Adrenal gland (tissue), 12 donors: ENCODE data around the gene PTH. TPM values are rescaled to one million over a fixed set of nuclear protein-coding genes. Genes with fewer than 3 reads are reported as not detected.

Experiments
- DNase-seq, 7 donors: peaks; one replicate each; pipeline ENCODE4 v3.0.0-alpha.2; 2019 to 2020
- H3K27ac ChIP-seq, 5 donors: fragments of 200-600 bp; sonication (generic) in 4 of 5; 1 replicate in 3 of 5; 2 replicates in 2 of 5; pipeline versions ENCODE4 v1.5.1 to v1.8.0; 2016 to 2020; ENCODE audit warnings: mild to moderate bottlenecking in 1 of 5
- H3K27me3 ChIP-seq: fragments of 200-600 bp; 2 replicates; pipeline ENCODE4 v1.8.0; 2021
- H3K36me3 ChIP-seq, 2 donors: fragments of 200-600 bp; replicated peaks in 1 of 2; 1 replicate in 1 of 2; 2 replicates in 1 of 2; pipeline versions ENCODE4 v1.5.1 to v1.8.0; 2018 to 2022
- H3K4me1 ChIP-seq, 2 donors: fragments of 200-600 bp; replicated peaks in 1 of 2; 1 replicate in 1 of 2; 2 replicates in 1 of 2; pipeline versions ENCODE4 v1.5.1 to v1.8.0; 2018 to 2021
- H3K4me3 ChIP-seq, 4 donors: fragments of 200-600 bp; sonication (generic) in 3 of 4; one replicate each; pipeline ENCODE4 v1.5.1; 2016 to 2018
- H3K9me3 ChIP-seq, 3 donors: fragments of 200-600 bp; sonication (generic) in 1 of 3; replicated peaks in 1 of 3; 1 replicate in 2 of 3; 2 replicates in 1 of 3; pipeline versions ENCODE4 v1.5.1 to v1.8.0; 2016 to 2021
- CTCF ChIP-seq, 6 experiments: fragments of 450-650 bp in 4 of 6; fragments of 200-600 bp in 2 of 6; sonication (generic) in 1 of 6; IDR thresholded peaks; 1 replicate in 5 of 6; 2 replicates in 1 of 6; pipeline versions ENCODE4 v1.5.1 to v1.8.0; 2016 to 2021; ENCODE audit warnings: antibody characterized with exemption in 6 of 6, mild to moderate bottlenecking in 2 of 6, moderate library complexity in 1 of 6
- POLR2A ChIP-seq, 2 donors: fragments of 450-650 bp; IDR thresholded peaks; one replicate each; pipeline ENCODE4 v1.6.1; 2017; ENCODE audit warnings: antibody characterized with exemption in 2 of 2, mild to moderate bottlenecking in 2 of 2, moderate library complexity in 1 of 2
- WGBS, 4 donors: extraction: QIAGEN DNeasy Blood & Tissue Kit in 2 of 4; methylation state at CpG; one replicate each; pipeline versions ENCODE4 v1.1.5 to v1.1.7; 2013 to 2017; 5-methylcytosine and 5-hydroxymethylcytosine counted together
- intact Hi-C, 2 donors: fragments of 100-400 bp; cut with DNase I; formaldehyde crosslinking; loops; one replicate each; pipeline versions ENCODE4 v1.14.1 to v1.15.0; 2022 to 2023
- polyA plus RNA-seq, 3 donors: library from polyadenylated mRNA; stranded (reverse); fragments of 200-250 nt in 2 of 3; fragments of 350-450 nt in 1 of 3; fragmentation: Illumina TruSeq in 1 of 3; extraction: RNeasy Lipid Tissue Mini Kit (QIAGEN cat#74804) in 1 of 3; gene quantifications; one replicate each; pipeline ENCODE4 v1.2.3, GENCODE V29; 2013 to 2014
- total RNA-seq, 9 donors: library from RNA; depleted of rRNA in 4 of 9; stranded (reverse); fragments of >200 nt in 4 of 9; fragments of 120-200 nt in 1 of 9; fragmentation: NEBNext Ultra II Directional in 1 of 9; extraction: Animal tissue kit (Norgen Biotek cat#: 25700) in 1 of 9; gene quantifications; one replicate each; pipeline versions ENCODE4 v1.1.0 to v1.2.4, GENCODE V29; 2013 to 2023
- donor health status: healthy with polysubstance abuse.
- donor health status: Bipolar disorder and iron deficiency.
- donor health status: DM: yes; HTN: yes; CAD: no.
- donor health status: DM: no; HTN: no; CAD: no.
- donor health status: DM: no; HTN: no; CAD: no.
- donor health status: DM: yes; HTN: yes; CAD: no.

The PTH gene
- total and polyA plus RNA-seq, 12 donors = not detected

- no peaks in the 10 kb centered on the region for H3K27me3 ChIP-seq
- H3K27ac ChIP-seq = no peak overlapping the region
- H3K4me1 ChIP-seq = no peaks in the 10 kb centered on the region
- intact Hi-C loops = no loop called here
- no peaks in the 10 kb centered on the region for H3K9me3 ChIP-seq
- no peak overlapping the region for H3K4me3 ChIP-seq
- TF ChIP-seq CTCF (IDR thresholded peaks at IDR 0.05) = peak in 1 of 6 experiments; percentile 8
- TF ChIP-seq POLR2A (IDR thresholded peaks at IDR 0.05) = no peak
- WGBS, 4 donors = 49 to 64% (median 63%) methylated on average over 5 of the region's 5 CpGs
- DNase-seq = peak in 2 of 7 donors; percentile 3 to 12
- H3K36me3 ChIP-seq = no peaks in the 10 kb centered on the region
Measured at GRCh38 chr11:13487661-13488030, 8.2 kb downstream of the PTH start.

- Histone ChIP-seq H3K4me1 (no peaks in the 10 kb centered on the region), H3K36me3 (no peaks in the 10 kb centered on the region), H3K27ac (no peak overlapping the region), H3K9me3 (no peaks in the 10 kb centered on the region), H3K27me3 (no peaks in the 10 kb centered on the region), H3K4me3 (no peak overlapping the region)
- DNase-seq = peak; percentile 34 to 67 (median 58)
- 47 to 63% (median 59%) methylated on average over 20 to 26 of the region's 26 CpGs for WGBS, 4 donors
- TF ChIP-seq CTCF (IDR thresholded peaks at IDR 0.05) (peak in 4 of 6 experiments; percentile 25 to 42 (median 31)), POLR2A (IDR thresholded peaks at IDR 0.05) (no peak)
- intact Hi-C loops = no loop called here
Measured at GRCh38 chr11:13486926-13487660, 8.7 kb downstream of the PTH start.

- intact Hi-C loops = no loop called here
- TF ChIP-seq CTCF (IDR thresholded peaks at IDR 0.05) = no peak
- no peak for TF ChIP-seq POLR2A (IDR thresholded peaks at IDR 0.05)
- Histone ChIP-seq H3K36me3 (no peaks in the 10 kb centered on the region), H3K4me1 (no peaks in the 10 kb centered on the region), H3K9me3 (no peaks in the 10 kb centered on the region), H3K27ac (no peak overlapping the region), H3K27me3 (no peaks in the 10 kb centered on the region), H3K4me3 (no peak overlapping the region)
- no peak for DNase-seq
- 83 to 93% (median 86%) methylated on average over 3 to 9 of the region's 9 CpGs for WGBS, 4 donors
Measured at GRCh38 chr11:13480198-13480597, 15.6 kb downstream of the PTH start.

GRCh38 chr11:13479688-13480087 is 16.1 kb downstream of the PTH start:
- Histone ChIP-seq H3K9me3 (no peaks in the 10 kb centered on the region), H3K36me3 (no peaks in the 10 kb centered on the region), H3K4me1 (no peaks in the 10 kb centered on the region), H3K27ac (no peak overlapping the region), H3K4me3 (no peak overlapping the region), H3K27me3 (no peaks in the 10 kb centered on the region)
- DNase-seq = no peak
- intact Hi-C loops = no loop called here
- TF ChIP-seq CTCF (IDR thresholded peaks at IDR 0.05) (no peak), POLR2A (IDR thresholded peaks at IDR 0.05) (no peak)
- 84 to 92% (median 89%) methylated on average over 3 of the region's 3 CpGs for WGBS, 4 donors
